Measurements from ENCODE around the gene TACC3. TPM values are rescaled to one million over a fixed set of nuclear protein-coding genes. Genes with fewer than 3 reads are reported as not detected.

TACC3 gene
- total RNA-seq, 1 donor from 2014 or later: 42.2 TPM

DNA sequence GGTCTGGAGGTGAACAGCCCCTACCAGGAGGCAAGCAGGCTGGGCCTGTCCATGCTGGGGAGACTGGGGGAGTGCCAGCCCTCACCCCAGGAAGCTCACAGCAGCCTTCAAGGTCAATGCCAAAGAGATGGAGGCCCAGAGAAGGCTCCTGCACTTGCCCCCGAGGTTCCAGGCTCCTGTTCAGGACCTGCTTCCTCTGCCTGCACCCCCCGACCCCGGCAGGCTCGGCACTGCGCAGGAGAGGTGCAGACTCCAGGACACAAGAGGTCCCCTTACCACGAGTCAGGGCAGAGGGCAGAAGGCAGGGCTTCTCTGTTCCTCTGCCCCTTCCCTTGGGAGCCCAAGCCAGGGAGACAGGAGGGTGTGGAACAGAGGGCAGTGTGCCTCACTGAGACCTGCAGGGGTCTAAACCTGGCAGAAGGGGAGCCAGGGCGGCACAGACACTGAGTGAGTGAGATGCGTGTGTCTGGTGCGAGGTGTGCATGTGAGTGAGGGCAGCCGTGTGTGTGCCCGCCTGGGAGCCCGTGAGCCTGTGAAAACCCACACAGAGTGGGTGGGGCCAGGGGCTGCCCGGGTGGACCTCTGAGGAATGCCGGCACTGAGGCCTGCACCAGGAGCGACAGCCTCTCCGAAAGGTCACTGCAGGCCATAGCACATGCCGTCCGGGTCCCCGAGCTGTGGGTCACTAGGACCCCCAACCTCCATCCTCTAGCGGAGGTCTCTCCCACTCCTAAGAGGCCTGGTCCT lies 41.1 kb downstream of the TACC3 start:
- H3K4me1 Mint-ChIP-seq (ENCODE audit: unreplicated experiment): no peaks in the 10 kb centered on the region
- no peaks in the 10 kb centered on the region for H3K36me3 Mint-ChIP-seq (ENCODE audit: low read depth, unreplicated experiment)
- peaks cover 7% of the 10 kb centered on the region for H3K27me3 Mint-ChIP-seq (ENCODE audit: unreplicated experiment)
- H3K27ac Mint-ChIP-seq (ENCODE audit: unreplicated experiment): no peak overlapping the region
- TF ChIP-seq, protein P1, sequence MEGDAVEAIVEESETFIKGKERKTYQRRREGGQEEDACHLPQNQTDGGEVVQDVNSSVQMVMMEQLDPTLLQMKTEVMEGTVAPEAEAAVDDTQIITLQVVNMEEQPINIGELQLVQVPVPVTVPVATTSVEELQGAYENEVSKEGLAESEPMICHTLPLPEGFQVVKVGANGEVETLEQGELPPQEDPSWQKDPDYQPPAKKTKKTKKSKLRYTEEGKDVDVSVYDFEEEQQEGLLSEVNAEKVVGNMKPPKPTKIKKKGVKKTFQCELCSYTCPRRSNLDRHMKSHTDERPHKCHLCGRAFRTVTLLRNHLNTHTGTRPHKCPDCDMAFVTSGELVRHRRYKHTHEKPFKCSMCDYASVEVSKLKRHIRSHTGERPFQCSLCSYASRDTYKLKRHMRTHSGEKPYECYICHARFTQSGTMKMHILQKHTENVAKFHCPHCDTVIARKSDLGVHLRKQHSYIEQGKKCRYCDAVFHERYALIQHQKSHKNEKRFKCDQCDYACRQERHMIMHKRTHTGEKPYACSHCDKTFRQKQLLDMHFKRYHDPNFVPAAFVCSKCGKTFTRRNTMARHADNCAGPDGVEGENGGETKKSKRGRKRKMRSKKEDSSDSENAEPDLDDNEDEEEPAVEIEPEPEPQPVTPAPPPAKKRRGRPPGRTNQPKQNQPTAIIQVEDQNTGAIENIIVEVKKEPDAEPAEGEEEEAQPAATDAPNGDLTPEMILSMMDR (IDR thresholded peaks at IDR 0.05; ENCODE audit: unreplicated experiment): no peak
- H3K9me3 Mint-ChIP-seq (ENCODE audit: unreplicated experiment): no peaks in the 10 kb centered on the region
- DNase-seq (ENCODE audit: low spot score): no peak
- no peak overlapping the region for H3K4me3 Mint-ChIP-seq (ENCODE audit: unreplicated experiment)

DNA sequence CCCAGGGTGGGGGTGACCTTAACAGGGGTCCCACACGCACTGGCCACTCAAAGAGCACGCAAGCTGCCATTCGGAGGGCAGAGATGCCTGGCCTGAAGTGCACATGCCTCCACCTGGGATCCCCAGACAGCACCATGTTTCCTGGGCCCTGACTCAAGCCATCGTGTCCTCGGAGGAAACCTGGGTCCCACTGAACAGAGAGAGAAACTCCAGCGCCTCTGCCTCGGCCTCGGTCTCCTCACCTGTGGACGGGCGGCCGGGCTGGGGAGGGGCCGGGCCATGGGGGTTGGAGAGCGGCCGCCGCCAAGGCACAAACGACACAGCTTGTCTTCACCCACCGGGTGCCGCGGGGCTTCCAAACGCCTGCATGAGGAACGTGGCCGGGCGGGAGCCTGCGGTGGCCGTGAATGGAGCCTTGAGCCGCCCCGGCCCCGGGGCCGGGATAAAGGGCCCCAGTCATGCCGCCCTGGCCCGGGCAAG lies 41.8 kb downstream of the TACC3 start:
- TF ChIP-seq, protein P1 (IDR thresholded peaks at IDR 0.05; ENCODE audit: unreplicated experiment): no peak

DNA sequence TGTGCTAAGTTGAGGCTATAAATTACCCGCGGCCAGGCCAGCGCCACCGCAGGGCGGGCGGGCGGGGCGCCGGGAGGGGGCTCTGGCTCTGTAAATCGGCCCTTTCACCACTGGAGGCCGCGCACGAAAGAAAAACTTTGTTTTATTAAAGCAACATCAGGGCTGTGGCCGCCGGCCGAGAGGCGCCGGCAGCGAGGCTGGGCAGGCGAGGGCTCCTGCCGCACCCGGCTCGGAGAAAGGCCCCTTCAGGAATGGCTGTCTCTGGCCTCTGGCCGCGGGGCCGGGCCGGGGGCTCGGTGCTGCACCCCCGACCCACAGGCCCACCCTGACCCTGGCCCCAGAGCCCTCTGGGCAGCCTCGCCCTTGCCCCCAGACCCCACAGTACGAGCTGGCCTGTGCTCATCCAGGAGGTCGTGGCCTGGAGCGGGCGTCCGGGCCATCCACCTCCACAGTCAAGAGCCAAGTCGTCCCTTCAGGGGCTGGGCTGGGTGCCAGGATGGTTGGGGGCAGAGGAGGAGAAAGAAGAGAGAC lies 42.3 kb downstream of the TACC3 start:
- Mint-ChIP-seq H3K9me3 (ENCODE audit: unreplicated experiment) (no peaks in the 10 kb centered on the region), H3K4me1 (ENCODE audit: unreplicated experiment) (no peaks in the 10 kb centered on the region), H3K27ac (ENCODE audit: unreplicated experiment) (no peak overlapping the region), H3K4me3 (ENCODE audit: unreplicated experiment) (no peak overlapping the region), H3K27me3 (ENCODE audit: unreplicated experiment) (peaks cover 7% of the 10 kb centered on the region), H3K36me3 (ENCODE audit: low read depth, unreplicated experiment) (no peaks in the 10 kb centered on the region)
- TF ChIP-seq, protein P1 (IDR thresholded peaks at IDR 0.05; ENCODE audit: unreplicated experiment): no peak
- DNase-seq (ENCODE audit: low spot score): no peak

More for the DNA sequence above, 41.8 kb downstream of the TACC3 start:
- Mint-ChIP-seq H3K27ac (ENCODE audit: unreplicated experiment) (no peak overlapping the region), H3K4me3 (ENCODE audit: unreplicated experiment) (no peak overlapping the region), H3K9me3 (ENCODE audit: unreplicated experiment) (no peaks in the 10 kb centered on the region), H3K4me1 (ENCODE audit: unreplicated experiment) (no peaks in the 10 kb centered on the region), H3K36me3 (ENCODE audit: low read depth, unreplicated experiment) (no peaks in the 10 kb centered on the region), H3K27me3 (ENCODE audit: unreplicated experiment) (peaks cover 4% of the 10 kb centered on the region)
- DNase-seq (ENCODE audit: low spot score): no peak

DNA sequence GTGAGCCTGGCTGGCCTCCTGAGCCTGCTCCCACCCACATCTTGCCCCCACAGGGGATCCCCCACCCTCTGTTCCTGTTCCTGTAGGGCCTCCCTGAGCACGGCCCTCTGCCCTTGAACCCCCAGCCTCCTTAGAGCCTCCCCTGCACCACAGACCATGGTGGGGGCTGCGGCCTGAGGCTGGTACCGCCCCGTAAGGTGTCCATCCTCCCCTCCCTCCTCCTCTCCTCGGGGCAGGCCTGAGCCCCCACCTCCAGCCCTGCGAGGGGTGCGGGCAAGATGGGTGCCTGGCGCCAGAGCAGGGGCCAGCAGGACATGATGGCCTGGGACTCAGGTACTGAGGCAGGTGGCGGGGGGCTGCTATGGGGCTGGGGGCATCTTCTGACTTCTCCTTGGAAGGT lies 43.3 kb downstream of the TACC3 start:
- Mint-ChIP-seq H3K4me3 (ENCODE audit: unreplicated experiment) (no peak overlapping the region), H3K36me3 (ENCODE audit: low read depth, unreplicated experiment) (no peaks in the 10 kb centered on the region), H3K27me3 (ENCODE audit: unreplicated experiment) (peaks cover 7% of the 10 kb centered on the region), H3K4me1 (ENCODE audit: unreplicated experiment) (no peaks in the 10 kb centered on the region), H3K27ac (ENCODE audit: unreplicated experiment) (no peak overlapping the region), H3K9me3 (ENCODE audit: unreplicated experiment) (no peaks in the 10 kb centered on the region)
- TF ChIP-seq, protein P1 (IDR thresholded peaks at IDR 0.05; ENCODE audit: unreplicated experiment): no peak
- no peak for DNase-seq (ENCODE audit: low spot score)

DNA sequence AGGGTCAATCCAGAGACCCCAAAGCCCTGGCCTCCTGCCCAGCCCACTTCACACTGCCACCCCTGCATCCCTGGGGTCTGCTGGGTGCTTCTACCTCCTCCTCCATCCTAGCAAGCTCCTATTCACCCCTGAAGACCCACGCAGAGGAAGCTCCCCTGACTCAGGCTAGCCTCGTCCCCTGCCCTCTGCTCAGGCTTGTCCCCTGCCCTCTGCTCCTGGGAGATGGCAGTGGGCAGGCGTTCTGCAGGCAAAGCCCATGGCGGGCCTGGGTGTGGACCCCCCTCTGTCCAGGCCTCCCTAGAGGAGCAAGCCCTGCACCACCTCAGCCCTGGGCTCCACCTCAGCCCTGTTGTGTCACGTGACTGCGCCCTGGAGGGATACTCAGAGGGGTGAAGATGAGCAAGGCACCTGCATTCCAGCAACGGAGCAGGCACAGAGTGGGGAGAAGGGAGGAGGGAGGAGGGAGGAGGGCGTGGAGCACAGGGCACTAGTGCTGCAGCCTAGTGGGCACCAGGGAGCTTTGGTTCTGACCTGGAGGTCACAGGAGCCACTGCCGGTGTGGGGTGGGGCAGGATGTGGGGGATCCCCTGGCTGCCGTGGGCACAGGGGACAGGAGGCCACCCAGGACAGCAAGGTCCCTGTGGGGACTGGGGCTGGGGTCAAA lies 44.2 kb downstream of the TACC3 start:
- no peak overlapping the region for H3K4me3 Mint-ChIP-seq (ENCODE audit: unreplicated experiment)
- DNase-seq (ENCODE audit: low spot score): no peak
- no peaks in the 10 kb centered on the region for H3K9me3 Mint-ChIP-seq (ENCODE audit: unreplicated experiment)
- TF ChIP-seq, protein P1 (IDR thresholded peaks at IDR 0.05; ENCODE audit: unreplicated experiment): no peak
- no peaks in the 10 kb centered on the region for H3K4me1 Mint-ChIP-seq (ENCODE audit: unreplicated experiment)
- H3K36me3 Mint-ChIP-seq (ENCODE audit: low read depth, unreplicated experiment): no peaks in the 10 kb centered on the region
- no peak overlapping the region for H3K27ac Mint-ChIP-seq (ENCODE audit: unreplicated experiment)
- H3K27me3 Mint-ChIP-seq (ENCODE audit: unreplicated experiment): peaks cover 7% of the 10 kb centered on the region
